Loucy (cell line): ENCODE data around the gene PLEK2.

ENCODE experiments used
- CTCF ChIP-seq: fragments of 200-600 bp; sonication (generic); conservative IDR thresholded peaks from 2 replicates; pipeline ENCODE4 v1.5.1; 2014; ENCODE audit warnings: mild to moderate bottlenecking, antibody characterized with exemption, low read length
- EZH2phosphoT487 ChIP-seq: fragments of 200-600 bp; IDR thresholded peaks from 2 replicates; pipeline ENCODE4 v1.6.1; 2018; ENCODE audit warnings: antibody characterized with exemption, mild to moderate bottlenecking, moderate library complexity, borderline replicate concordance

GRCh38 chr14:67391268-67391667 is 20.7 kb downstream of the PLEK2 start:
- TF ChIP-seq CTCF = no peak
- TF ChIP-seq EZH2phosphoT487 = no peak
